GM21526 (cell line): ENCODE data around the gene DOCK3.
"Not testable (repeated sequence)": the region's sequence is repeated elsewhere in the genome, so short reads cannot be mapped to it uniquely, and the experiment has no call there.

Experiments used
- ATAC-seq: cut with Tn5 transposase; IDR thresholded peaks from one replicate; pipeline ENCODE4 v1.9.1; 2021; ENCODE audit warnings: moderate library complexity; ENCODE audit not compliant: unreplicated experiment, low FRiP score

DOCK3 gene

DNA sequence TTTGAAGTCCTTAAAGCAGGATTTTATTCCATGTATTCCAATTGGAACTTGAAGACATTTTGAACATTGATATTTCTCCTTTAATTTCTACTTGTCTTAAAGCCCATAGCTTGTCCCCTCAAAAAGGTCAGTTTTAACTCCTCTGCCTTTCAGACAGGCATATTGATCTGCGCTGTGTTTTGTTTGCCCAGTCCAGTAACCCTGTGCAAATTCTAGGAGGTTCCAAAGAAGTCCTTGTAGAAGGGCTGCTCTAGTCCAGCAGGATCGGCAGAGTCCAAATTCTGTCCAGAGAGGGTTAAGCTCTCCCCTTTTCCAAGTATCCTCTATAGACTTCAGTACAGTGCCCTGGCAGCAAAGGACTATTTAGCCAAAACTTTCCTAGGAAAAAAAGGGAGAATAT lies 604.7 kb downstream of the DOCK3 start:
- no peak for ATAC-seq

DNA sequence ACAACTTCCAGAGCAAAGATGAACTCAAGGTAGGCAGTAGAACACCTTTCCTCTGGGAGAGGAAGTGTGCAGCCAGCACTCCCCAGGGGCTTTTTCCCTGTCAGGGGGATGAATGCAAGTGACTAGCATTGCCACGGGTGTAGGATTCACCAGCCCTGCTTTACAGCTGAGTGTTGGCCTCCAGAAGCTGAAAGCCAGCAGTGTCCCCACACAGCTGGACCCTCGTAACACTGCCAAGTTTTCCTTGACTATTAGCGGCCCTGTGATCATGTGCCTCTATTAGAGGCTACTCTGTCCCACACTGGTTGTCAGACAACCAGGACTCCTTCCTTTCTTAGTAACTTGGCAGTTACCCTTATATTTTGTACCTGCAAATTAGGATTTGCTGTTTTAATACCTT lies 605.4 kb downstream of the DOCK3 start:
- ATAC-seq = no peak

DNA sequence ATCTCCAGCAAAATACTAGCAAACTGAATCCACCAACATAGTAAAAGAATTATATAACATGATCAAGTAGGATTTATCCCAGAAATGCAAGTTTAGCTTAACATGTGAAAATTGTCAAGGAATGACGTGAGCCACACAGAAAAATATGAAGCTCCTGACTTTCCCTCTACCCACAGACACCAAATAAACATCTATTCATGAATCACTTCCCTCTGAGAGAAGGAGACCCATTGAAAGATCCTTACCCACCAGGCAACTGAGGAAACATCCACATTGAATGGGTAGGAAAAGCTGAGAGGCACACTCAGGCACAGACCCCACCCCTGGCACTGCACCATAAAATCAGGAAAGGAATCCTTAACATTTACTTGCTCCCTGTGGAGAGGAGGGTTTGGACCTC lies 608.2 kb downstream of the DOCK3 start:
- no peak for ATAC-seq

DNA sequence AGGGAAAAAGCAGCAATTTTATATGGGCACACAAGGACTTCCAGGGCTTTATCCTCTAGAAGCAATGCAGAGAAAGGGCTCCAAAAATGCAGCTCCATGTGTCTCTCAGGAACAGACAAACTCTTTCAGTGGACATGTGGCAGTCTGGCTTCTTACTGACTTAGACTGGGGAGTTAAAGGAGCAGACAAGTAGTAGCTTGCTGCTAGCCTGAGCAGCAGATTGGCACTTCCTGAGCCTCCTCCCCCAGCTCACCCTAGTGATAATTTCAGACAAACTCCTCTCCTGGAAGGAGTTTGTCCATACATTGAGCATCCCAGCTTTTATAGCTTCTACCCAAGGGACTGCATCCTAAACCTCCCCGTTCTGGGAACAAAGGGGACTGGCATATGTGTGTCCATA lies 608.7 kb downstream of the DOCK3 start:
- no peak for ATAC-seq

DNA sequence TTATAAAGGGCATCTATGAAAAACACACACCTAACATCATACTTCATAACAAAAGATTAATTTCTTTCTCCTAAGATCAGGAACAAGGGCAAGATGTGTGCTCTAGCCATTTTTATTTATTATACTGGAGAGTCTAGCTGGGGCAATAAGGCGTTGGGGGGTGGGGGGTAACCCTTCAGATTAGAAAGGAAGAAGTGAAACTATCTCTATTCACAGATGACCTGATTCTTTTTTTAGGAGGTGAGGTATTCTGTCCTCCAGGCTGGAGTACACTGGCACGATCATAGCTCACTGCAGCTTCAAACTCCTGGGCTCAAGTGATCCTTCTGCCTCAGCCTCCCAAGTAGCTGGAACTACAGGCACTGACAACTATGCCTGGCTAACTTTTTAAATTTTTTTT lies 620.9 kb downstream of the DOCK3 start:
- peak; percentile 91 for ATAC-seq

DNA sequence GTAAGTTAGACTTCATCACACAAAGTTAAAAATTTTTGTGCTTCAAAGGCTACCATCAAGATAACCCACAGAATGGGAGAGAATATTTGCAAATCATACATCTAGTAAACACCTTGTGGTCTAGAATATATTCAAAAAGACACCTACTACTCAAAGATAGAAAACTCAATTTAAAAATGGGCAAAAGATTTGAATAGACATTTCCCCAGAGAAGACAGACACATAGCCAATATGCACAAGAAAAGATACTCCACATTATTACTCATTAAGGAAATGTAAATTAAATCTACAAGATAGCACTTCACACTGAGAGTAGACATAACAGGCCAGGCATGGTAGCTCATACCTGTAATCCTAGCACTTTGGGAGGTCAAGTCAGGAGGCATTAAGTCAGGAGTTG lies 622.6 kb downstream of the DOCK3 start:
- no peak for ATAC-seq

DNA sequence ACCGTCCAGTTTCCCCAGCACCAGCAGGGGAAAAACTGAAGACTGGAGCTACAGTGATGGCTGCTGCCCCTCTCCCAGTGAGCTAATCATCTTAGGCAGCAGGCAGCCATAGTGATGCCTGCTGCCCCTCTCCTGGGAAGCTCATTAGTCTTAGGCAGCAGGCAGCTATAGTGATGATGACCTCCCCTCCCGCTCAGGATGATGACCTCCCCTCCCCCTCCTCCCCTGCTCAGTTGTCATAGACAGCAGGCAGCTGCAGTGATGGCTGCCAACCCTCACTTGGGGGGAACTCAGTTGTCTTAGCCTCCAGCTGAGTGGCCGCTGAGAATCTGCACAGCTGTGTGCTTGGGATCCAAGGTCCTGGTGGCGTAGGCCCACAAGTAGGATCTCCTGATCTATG lies 629.5 kb downstream of the DOCK3 start:
- no peak for ATAC-seq

DNA sequence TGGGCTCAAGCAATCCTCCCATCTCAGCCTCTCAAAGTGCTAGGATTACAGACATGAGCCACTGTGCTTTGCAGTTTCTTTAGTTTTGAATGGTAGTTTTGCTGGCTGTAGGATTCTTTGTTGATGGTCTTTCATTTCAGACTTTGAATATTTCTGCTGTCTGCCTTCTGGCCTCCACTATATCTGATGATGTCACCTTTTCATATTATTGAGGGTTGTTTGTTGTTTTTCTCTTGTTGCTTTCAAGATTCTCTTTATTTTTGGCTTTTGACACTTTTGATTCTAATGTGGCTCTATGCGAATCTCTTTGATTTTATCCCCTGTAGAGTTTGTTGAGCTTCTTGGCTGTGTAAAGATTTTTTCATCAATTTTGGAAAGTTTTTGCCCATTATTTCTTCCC lies 631.4 kb downstream of the DOCK3 start:
- no peak for ATAC-seq

DNA sequence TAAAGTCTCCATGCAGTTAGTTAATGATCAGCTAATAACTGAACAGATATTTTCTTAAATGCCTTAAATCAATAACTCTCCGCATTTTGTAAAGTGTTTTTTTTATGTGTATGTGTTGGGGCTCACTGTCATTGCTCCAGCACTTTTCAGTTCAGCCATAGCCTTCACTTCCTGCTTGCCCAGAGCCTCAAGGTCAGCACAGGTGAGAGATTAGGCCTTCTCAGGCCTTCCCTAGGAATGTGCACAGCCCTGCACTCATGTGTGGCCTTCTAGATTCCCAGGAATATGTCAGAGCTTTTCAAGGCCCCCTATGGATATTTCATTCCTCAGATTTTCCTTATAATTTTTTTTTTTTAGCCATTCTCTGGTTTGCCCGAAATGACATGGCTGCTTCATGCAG lies 632.7 kb downstream of the DOCK3 start:
- ATAC-seq = no peak

DNA sequence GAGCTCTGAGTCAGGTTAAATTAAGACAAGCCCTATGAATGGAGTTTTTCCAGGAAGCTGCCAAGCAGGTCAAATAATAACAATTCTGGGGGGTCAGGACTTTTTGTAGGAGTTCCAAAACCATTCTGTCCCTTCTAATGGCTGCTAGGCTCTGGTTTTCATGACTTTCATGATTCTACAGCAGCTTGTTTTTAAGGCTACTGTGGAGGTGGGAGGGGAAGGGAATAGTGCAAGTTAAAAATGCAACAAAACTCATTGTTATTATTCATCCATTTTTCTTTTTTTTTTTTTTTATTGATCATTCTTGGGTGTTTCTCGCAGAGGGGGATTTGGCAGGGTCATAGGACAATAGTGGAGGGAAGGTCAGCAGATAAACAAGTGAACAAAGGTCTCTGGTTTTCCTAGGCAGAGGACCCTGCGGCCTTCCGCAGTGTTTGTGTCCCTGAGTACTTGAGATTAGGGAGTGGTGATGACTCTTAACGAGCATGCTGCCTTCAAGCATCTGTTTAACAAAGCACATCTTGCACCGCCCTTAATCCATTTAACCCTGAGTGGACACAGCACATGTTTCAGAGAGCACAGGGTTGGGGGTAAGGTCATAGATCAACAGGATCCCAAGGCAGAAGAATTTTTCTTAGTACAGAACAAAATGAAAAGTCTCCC lies 633.3 kb downstream of the DOCK3 start:
- not testable (repeated sequence) for ATAC-seq

DNA sequence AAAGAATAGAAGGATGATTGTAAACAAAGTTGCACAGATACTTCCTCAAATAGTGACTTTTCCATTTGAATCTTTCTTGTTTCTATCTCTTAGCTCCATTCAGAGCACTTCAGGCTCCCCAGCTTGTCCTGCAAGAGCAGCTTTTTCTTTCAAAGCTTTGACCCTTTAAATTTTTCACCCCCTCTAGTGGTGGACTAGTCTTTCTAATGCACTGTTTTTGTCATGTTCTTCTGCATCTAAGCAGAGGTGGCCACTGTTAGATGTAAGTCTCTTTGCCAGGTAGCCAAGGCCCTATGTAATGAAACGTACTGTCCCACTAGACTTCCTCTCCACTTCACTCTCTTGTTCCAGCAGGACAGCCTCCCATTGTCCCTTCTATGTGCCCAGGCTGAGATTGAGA lies 636.3 kb downstream of the DOCK3 start:
- no peak for ATAC-seq

DNA sequence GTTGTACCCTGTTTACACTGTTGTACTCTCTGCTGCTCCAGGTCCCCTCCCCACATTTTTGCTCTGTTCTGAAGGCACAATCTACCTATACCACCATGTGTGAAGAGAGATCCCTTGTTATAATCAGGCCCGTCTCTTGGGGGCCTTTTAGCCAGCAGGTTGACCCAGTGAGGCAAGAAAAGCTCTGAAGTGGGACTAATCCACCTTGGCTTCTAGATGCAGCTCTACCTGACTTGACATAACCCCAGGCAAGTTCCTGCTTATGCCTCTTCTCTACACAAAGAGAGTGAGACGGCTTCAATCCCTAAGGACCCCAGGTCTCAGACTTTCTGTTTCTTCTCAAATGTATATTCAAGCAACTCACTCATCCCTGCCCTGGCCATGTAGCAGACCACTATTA lies 653.5 kb downstream of the DOCK3 start:
- no peak for ATAC-seq

DNA sequence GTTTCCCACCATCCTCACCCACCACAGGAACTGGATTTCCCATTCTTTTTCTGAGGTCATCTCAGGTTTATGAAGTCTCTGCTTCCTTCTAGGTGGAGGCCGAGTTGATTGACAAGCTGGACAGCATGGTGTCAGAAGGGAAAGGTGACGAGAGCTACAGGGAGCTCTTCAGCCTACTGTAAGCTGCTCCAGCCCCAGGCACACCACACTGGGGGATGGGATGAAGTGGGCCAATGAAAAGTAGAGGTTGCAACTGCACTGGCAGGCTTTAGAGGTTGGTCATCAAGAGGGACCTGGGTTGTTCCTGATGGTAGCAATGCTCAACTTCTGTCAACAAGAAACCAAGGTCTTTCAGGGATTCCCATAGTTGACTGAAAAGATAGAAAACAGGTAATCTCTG lies 655.3 kb downstream of the DOCK3 start:
- ATAC-seq = no peak

DNA sequence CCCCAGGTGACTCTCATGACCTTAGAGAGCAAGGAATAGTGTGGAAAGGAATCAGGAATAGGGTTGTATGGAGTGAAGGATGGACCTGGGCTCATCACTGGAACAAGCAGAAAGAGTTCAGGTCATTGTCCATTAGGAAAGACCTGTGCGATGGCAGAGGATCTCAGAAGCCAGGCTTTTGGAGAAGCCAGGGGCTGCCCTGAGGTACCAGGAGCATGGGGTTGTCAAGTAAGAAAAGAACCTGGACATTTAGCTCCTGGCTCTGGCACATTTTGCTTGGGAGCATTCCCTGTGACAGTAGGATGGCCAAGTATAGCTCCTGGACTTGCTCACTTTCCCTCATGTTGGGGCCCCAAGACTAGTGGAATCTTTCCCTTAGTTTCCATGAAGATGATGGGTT lies 657.4 kb downstream of the DOCK3 start:
- ATAC-seq = no peak

DNA sequence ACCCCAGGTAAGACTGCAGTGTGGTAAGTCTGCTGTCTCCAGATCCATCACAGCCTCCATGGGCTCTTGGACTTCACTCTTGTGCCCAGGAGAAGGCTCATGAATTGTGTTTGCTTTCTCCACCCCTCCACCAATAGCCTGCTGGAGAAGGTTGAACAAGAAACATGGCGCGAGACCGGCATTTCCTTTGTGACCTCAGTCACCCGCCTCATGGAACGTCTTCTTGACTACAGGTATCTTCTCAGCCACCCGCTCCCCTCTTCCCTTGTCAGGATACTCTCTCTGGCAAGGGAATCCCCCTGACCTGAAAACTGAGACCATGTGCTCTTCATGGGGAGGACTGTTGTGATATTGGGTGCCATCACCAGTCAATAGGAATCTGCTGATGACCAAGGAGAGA lies 658.3 kb downstream of the DOCK3 start:
- no peak for ATAC-seq

DNA sequence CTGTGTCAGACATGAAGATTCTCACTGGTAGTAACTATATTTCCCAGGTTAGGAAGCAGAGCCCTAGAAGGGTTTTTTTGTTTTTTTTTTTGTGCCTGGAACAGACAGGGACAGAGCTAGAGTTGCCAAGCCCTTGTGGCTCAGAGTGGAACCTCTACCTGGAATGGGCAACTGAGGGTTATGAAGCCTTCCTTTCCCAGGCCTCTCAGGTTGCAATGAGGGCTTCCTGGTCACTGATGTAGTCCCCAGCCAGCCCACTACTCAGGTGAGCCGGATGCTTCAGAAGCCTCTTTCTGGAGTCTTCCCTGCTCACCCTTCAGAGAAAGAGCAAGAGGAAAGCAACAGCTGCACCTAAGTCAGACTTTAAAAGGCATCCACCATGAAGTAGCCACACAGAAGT lies 661.5 kb downstream of the DOCK3 start:
- ATAC-seq = no peak

DNA sequence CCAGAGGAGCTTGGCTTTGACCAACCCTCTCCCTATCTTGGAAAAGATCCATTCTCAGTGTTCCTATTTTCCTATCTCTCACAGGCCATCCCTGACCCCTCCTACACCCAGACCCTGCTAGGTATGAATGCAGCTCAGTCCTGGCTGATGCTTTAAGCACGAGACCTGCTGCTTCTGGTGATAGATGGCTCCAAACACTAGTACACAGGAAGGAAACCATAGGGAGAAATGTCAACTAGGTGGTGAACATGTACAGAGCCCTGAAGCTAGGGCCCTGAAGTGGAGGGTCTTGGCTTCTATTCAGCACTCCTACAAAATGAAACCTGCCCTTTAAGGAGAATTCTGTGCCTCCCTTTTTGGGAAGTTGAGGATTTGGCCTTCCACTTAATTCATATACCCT lies 662.9 kb downstream of the DOCK3 start:
- ATAC-seq = no peak

DNA sequence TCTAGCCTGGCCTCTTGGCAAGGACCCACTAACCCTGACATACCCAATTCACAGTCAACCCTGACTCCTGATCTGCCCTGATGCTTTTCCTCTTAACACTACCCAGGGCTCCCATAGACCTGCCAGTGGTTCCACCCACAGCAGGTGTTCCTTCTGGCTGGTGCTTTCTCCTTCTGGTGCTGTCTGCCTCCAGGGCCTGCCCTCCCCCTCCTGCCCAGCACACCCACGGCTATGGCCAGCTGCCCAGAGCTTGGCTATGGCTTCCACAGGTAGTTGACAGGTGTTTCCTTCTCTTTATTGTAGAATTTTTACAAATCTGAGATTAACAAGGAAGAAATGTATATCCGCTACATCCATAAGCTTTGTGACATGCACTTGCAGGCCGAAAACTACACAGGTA lies 663.9 kb downstream of the DOCK3 start:
- no peak for ATAC-seq

DNA sequence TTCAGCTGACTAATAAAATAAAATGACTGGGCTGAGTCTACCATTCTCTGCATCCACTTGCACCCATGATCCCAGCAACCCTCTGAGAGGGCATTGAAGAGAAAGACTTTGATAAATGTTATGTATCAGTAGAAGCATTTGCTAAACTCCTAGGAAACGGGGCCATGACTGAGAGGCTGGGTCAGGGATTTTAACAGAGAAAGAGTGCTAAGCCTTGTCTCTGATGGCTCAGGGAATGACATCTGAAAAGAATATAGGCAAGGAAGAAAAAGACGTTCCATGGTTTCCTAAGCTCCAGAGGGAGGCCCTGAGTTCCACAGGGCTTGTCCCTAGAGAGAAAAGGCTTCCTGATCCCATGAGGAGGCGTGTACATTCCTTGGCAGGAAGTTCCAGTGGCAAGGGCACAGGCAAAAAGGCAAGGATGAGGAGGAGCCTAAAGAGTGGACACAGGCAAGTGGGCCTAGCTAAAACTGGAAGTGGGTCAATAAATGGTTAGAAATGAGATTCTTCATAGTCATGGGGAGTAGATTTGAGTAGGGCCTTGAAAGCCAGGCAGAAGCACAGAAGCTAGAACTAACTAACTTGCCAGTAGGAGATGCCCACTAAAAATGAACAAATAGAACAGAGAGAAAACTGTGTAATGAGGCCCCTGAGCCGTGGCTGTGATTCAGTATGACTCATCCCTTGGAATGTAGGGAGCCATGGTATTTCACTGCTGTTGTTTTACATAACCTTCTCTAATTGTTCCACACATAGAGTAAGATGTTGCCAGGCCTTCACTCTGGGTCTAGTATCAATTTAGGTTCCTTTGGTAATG lies 665.5 kb downstream of the DOCK3 start:
- no peak for ATAC-seq

DNA sequence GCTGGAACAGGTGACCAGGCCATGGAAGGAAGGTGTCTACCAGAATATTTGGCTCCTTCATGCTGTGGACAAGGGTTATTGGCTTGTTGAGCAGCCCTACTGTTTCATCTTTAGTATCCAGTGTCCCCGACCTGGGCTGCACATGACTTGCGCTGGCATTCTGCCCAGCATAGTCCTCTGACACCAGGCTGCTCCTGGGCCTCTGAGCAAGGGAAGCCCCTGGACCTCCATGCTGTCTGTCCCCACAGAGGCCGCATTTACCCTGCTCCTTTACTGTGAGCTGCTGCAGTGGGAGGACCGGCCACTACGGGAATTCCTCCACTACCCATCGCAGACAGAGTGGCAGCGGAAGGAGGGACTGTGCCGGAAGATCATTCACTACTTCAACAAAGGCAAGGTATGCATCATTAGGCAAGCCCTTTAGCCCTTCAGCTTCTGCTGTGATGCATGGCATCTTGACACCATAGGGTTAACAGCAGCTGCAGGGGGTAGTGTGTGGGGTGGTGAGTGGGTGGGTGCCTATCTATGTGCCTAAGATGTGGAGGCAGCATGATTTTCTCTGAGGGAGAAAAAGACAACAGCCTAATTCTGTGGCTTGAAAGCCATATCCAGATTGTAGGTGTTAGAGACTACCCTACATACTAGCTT lies 666.4 kb downstream of the DOCK3 start:
- no peak for ATAC-seq

DNA sequence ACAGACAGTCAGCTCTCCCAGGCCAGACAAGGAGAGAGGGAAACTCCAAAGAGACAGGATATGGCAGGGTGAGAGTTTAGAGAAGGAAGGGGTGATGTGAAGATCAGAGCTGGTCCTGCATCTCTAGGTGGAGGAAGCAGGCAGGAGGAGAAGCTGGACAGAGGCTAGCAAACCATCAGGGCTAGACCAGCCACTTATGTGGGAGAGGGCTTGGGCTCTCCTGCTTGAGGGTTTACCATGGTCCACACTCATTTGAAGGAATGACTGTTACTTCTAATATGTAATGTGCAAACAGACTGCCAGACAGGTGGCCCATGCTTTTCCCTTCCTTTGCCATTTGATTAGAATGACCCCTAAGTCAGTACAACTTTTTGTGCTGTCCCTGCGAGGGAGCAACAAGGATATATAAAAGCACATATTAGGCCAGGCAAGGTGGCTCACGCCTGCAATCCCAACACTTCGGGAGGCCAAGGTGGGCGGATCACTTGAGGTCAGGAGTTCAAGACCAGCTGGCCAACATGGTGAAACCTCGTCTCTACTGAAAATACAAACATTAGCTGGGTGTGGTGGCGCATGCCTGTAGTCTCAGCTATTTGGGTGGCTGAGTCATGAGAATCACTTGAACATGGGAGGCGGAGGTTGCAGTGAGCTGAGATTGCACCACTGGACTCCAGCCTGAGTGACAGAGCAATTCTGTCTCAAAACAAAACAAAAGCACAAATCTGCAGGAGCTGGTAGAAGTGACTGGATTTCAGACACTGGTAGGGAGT lies 669.4 kb downstream of the DOCK3 start:
- no peak for ATAC-seq
